Keratinocyte (primary cell): ENCODE data around the gene DUSP10.

ENCODE experiments used
- CTCF ChIP-seq, 3 experiments: IDR thresholded peaks in 1 of 3; conservative IDR thresholded peaks in 1 of 3; optimal IDR thresholded peaks in 1 of 3; 2 replicates in 2 of 3; 3 replicates in 1 of 3; pipeline versions ENCODE3 to v1.5.1; 2011; ENCODE audit warnings: low read length in 3 of 3, mild to moderate bottlenecking in 3 of 3, moderate library complexity in 2 of 3, control low read depth in 1 of 3, inconsistent platforms in 1 of 3; ENCODE audit not compliant: insufficient read depth in 2 of 3; ENCODE audit errors: extremely low read depth in 1 of 3
- EZH2 ChIP-seq: IDR thresholded peaks from one replicate; pipeline ENCODE4 v1.6.1; 2012; ENCODE audit warnings: inconsistent platforms, mild to moderate bottlenecking, low read length, moderate library complexity

GRCh38 chr1:221759436-221759835 is 17.5 kb upstream of the DUSP10 start:
- TF ChIP-seq CTCF (optimal IDR thresholded peaks at IDR 0.05 in 1 of 3, IDR thresholded peaks at IDR 0.05 in 1 of 3, conservative IDR thresholded peaks at IDR 0.05 in 1 of 3; ENCODE audit: extremely low read depth in 1 of 3, insufficient read depth in 2 of 3, low read length in 3 of 3) (no peak), EZH2 (no peak)
